GM19035 (cell line): ENCODE measurements around the gene IFIT5.
"Not testable (repeated sequence)": the region's sequence is repeated elsewhere in the genome, so short reads cannot be mapped to it uniquely, and the experiment has no call there.

Experiments used
- ATAC-seq: cut with Tn5 transposase; IDR thresholded peaks from one replicate; pipeline ENCODE4 v1.9.1; 2021; ENCODE audit not compliant: unreplicated experiment

IFIT5 gene

DNA sequence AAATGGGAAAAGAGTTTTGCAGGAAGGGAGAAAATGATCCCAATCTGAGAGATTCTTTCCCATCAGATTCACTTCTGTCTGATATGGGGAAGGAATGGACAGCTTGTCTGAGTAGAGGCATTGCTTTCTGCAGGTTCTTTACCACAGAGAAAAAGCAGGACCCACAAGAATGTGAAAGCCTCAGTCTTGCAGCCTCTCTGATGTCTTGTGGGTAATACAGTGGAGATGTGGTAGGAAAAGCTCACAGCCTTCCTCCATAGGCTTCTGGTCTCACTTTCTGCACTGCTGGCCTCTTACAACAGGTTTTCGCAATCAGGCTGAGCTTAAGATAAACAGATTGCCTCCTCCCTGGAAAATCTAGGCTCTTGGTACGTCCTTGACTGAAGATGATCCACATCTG lies 21.4 kb upstream of the IFIT5 start:
- ATAC-seq: peak; percentile 24

DNA sequence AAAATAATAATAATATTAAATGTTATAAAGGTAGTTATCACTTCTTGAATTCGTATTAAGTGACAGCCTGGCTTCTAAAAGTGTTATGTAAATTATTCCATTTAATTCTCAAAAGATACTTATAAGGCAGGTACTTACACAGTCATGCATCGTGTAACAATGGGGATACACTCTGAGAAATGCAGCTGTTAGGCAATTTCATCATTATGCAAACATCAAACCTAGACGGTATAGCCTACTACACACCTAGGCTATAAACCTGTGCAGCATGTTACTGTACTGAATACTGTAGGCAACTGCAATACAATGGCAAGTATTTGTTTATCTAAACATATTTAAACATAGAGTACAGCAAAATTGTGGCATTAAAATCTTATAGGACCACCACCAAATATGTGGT lies 20.5 kb upstream of the IFIT5 start:
- ATAC-seq: no peak

DNA sequence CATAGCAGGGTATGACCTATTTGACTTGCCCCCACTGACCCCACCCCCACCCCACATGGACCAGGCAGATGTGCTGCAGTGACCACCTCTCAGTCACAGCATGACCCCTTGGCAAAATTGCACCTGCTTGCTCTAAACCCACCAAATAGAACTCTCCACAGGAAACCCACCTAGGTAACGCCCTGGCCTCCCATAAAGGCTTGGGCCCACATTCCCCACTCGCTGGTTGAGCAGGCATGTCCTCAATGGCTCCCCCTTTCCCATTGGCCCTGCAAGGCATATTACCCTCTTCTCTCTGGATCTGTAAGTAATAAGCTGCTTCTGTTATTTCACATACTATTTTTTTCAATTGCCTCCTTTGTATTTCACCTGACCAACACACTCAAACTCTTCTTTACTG lies 19.2 kb upstream of the IFIT5 start:
- no peak for ATAC-seq

DNA sequence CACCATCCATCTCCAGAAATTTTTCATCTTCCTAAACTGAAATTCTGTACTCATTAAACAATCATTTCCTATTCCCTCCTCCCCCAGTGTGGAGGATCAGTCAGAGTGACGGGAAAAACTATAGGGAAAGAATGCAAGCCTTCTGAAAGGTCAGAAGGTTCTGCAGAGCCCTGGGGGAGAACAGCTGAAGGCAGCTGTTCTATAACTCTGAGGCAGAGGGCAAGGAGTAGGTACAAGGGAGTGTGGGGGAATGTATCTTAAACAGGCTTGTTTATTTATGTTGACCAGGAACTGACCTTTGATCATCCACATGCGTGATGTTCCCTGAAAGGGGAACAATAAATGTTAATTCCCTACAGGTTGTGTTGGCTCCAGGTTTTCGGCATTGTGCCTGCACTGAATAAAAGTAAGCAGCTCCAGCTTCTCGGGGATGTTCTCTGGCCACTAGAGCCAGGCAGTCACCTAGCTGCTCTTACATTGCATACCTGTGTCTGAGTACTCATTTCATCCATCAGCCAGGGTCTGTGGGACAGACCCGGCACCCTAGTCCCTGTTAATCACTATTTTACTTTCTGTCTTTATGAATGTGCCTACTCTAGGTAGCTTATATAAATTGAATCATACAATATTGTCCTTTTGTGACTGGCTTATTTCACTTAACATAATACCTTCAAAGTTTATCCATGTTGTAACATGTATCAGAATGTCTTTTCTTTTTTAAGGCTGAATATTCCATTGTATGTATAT lies 16.2 kb upstream of the IFIT5 start:
- ATAC-seq: no peak

DNA sequence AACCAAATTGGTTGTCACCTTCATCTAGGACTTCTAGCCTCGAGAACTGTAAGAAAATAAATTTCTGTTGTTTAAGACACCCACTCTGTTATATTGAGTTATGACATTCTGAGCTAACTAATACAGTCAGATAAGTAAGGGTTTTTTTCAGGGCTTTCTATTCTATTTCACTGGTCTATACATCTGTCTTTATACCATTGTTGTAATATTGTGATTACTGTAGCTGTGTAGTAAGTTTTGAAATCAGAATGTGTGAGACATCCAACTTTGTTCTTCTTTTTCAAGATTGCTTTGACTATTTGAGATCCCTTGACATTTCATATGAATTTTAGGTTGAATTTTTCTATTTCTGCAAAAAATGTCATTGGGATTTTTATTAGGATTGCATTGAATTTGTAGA lies 14.4 kb upstream of the IFIT5 start:
- ATAC-seq: no peak

DNA sequence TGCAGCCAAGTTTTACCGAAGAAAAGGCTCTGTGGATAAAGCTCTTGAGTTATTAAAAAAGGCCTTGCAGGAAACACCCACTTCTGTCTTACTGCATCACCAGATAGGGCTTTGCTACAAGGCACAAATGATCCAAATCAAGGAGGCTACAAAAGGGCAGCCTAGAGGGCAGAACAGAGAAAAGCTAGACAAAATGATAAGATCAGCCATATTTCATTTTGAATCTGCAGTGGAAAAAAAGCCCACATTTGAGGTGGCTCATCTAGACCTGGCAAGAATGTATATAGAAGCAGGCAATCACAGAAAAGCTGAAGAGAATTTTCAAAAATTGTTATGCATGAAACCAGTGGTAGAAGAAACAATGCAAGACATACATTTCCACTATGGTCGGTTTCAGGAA lies 11.3 kb upstream of the IFIT5 start:
- no peak for ATAC-seq

DNA sequence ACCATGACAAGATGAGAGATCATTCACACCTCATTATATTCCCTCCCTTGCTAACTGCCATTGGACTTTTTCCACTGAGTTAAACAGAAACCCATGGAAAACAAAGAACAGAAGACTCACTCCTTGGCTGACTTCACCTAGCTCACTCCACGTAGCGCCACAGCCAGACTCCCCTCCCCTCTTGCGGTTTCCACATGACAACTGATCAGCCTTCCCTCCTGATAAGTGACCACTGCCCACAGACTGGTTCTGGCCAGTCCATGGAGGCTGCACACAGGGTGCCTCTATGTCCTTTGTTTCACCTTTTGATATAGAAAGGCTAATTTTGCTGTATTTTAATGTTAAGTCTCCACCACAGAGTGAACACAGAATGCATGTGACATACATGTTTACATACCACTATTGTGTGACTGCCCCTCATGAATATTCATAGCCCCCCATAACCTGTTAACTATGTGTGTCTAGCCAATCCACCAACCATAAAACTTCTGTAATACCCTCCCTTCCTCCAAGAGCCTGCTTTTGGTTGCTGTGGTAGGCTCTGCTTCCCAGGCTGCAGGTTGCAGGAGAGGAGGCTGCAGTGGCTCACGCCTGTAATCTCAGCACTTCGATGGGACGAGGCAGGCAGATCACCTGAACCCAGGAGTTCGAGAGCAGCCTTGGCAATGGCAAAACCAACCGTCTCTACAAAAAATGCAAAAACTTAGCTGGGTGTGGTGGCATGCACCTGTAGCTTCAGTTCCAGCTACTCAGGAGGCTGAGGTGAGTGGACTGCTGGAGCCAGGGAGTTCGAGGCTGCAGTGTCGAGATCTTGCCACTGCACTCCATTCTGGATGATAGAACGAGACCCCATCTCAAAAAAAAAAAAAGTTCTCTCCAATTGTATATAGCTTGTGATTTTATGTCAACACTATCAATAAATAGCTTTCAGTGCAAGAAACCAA lies 10.0 kb upstream of the IFIT5 start:
- no peak for ATAC-seq

DNA sequence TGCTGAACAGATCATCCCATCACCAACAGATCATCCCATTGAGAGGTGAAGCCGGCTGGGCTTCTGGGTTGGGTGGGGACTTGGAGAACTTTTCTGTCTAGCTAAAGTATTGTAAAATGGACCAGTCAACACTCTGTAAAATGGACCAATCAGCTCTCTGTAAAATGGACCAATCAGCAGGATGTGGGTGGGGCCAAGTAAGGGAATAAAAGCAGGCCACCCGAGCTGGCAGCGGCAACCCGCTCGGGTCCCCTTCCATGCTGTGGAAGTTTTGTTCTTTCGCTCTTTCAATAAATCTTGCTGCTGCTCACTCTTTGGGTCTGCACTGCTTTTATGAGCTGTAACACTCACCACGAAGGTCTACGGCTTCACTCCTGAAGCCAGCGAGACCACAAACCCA lies 8.2 kb upstream of the IFIT5 start:
- not testable (repeated sequence) for ATAC-seq

DNA sequence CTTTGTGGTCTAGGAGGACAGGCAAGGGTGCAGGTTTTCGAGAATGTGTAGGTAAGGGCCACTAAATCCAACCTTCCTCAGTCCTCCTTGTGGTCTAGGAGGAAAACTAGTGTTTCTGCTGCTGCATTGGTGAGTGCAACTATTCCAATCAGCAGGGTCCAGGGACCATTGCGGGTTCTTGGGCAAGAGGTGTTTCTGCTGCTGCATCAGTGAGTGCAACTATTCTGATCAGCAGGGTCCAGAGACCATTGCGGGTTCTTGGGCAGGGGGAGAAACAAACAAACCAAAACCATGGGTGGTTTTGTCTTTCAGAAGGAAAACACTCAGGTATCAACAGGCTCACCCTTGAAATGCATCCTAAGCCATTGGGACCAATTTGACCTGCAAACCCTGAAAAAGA lies 6.6 kb upstream of the IFIT5 start:
- not testable (repeated sequence) for ATAC-seq

DNA sequence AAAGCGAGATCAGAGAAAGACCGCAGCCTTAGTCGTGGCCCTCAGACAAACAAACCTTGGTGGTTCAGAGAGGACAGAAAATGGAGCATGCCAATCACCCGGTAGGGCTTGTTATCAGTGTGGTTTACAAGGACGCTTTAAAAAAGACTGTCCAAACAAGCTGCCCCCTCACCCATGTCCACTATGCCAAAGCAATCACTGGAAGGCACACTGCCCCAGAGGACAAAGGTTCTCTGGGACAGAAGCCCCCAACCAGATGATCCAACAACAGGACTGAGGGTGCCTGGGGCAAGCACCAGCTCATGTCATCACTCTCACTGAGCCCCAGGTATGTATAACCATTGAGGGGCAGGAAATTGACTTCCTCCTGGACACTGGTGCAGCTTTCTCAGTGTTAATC lies 5.1 kb upstream of the IFIT5 start:
- not testable (repeated sequence) for ATAC-seq

DNA sequence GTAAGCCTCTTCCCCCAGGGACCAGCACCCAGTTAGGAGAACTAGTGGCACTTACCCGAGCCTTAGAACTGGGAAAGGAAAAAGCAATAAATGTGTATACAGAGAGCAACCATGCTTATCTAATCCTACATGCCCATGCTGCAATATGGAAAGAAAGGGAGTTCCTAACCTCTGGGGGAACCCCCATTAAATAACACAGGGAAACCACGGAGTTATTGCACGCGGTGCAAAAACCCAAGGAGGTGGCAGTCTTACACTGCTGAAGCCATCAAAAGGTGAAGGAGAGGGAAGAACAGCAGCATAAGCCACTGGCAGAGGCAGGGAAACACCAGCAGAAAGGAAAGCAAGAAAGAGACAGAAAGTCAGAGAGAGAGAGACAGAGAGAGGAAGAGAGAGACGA lies 3.8 kb upstream of the IFIT5 start:
- ATAC-seq: not testable (repeated sequence)

DNA sequence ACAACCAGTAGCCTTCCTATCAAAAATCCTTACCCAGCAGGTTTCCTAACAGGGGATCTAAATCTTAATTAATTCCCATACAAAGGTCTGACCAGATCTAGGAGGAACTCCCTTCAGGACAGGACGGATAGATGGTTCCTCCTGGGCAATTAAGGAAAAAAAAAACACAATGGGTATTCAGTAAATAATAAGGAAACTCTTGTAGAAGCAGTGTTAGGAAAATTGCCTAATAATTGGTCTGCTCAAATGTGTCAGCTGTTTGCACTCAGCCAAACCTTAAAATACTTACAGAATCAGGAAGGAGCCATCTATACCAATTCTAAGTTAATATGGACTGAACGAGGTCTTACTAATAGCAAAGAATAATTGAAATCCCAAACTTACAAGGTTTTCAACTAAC lies 3.2 kb upstream of the IFIT5 start:
- ATAC-seq: not testable (repeated sequence)

DNA sequence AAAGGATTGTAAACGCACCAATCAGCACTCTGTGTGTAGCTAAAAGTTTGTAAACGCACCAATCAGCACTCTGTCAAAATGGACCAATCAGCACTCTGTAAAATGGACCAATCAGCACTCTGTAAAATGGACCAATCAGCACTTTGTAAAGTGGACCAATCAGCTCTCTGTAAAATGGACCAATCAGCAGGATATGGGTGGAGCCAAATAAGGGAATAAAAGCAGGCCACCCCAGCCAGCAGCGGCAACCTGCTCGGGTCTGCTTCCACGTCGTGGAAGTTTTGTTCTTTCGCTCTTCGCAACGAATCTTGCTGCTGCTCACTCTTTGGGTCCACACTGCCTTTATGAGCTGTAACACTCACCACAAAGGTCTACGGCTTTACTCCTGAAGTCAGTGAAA lies 2.1 kb upstream of the IFIT5 start:
- not testable (repeated sequence) for ATAC-seq

DNA sequence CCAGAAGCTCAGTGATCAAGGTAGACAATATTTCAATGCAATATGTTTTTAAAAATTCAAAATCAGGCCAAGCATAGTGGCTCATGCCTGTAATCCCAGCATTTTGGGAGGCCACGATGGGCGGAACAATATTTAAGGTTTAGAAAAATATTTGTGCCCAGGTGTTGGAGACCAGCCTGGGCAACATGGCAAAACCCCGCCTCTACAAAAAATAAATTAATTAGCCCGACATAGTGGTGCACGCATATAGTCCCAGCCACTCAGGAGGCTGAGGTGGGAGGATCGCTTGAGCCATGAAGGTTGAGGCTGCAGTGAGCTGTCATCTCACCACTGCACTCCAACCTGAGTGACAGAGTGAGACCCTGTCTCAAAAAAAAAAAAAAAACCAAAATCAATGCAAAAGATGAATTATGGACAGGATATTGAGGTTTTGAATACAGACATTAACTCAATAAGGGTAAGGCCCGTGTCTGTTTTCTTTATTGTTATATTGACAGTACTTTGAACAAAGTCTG lies 913 bp upstream of the IFIT5 start:
- no peak for ATAC-seq

DNA sequence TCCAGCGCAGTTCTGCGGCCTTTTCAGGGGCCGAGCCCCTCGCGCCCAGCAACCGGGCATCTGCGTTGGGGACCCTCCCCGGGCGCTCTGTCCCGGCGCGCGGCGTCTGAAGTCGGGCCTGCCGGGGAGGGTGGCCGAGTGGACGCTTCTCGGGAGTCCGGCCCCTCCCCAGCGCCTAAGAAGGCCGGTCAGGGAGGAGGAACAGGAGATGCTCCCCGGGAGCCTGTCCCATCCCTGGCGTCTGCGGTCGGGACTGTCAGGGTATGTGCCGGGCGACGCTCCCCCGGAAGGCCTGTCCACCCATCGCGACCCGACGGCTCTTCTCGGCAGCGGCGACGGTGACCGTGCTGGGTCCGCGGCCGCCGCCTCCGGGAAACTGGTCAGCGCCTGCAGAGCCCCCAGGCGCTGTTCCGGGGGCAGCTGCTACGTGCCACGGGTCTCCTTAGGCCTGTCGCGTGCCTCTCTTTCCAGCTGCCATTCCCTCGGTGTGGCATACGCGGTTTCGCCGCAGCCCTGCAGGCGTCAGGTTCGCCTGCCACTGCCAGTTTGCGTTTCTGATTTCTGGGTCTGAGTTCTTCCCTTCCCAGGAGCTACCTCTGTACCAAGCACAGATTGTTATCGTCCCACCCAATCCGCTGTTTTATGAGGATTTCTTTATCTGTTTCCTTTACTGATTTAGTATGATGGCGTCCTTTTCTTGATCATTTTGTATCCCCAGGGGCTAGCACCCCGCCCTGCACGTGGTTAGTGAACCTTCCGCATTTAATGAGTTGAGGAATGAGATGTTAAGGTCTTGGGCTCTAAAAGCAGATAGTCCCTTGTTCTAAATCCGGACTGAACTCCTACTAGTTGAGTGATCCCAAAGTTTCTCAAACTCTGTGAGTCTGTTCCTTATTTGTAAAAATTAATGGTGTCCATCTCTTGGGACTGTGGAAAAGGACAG lies 782 bp downstream of the IFIT5 start:
- ATAC-seq: peak; percentile 34

DNA sequence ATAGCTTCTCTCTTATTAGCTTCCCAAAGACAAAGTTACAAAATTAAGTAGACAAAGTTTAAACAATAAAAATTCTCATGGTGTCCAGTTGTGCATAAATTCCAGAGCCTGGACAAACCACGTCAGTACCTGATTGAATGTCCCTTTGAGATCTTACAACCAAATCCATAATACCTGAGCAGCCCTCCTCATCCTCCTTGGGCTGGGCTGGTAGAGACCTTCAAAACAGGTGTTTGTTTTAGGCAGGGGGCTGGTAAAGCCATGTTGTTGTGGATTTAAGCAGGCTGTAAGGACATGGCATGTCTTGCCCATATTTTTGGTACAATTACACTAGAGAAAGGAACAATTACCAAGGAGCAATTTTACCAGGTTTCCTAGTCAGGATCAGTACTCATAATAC lies 2.1 kb downstream of the IFIT5 start:
- ATAC-seq: no peak

DNA sequence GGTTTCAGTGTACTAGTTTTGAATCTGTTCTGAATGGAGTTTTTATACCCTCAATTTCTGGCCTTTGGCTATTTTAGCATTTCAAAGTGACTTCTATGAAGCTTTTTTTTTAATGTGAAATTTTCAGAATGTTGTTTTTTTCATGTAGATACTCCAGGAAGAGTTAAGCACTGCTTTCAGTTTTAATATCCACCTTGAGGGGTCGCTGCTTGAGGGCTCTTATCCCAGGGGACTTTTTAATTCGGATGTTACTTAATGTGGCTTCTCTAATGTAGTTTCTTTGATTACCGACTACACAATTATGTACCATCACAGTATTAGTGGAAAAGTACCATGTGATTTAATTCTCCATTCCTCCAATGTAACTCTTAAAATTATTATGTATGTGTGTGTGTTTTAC lies 5.2 kb downstream of the IFIT5 start:
- ATAC-seq: no peak

DNA sequence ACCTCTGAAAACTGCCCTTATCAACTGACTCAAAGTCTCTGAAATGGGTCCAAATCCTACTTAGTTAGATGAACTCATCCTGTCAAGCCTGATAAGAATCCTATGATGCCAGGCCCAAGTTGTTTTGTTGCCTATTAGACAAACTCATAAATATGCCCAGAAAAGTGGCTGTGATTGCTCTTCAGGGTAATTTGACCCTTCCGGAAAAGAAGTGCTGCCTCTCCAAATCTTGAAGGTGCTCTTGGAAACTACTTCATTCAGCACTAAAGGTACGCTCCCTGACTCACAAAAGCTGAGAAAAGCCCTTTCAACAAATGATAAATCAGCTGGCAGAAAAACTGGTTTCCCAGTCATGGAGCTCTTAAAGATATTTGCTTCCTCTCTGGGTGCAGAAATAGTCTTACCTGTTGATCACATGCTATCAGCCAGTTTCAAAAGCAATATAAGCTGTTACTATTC lies 6.7 kb downstream of the IFIT5 start:
- no peak for ATAC-seq

DNA sequence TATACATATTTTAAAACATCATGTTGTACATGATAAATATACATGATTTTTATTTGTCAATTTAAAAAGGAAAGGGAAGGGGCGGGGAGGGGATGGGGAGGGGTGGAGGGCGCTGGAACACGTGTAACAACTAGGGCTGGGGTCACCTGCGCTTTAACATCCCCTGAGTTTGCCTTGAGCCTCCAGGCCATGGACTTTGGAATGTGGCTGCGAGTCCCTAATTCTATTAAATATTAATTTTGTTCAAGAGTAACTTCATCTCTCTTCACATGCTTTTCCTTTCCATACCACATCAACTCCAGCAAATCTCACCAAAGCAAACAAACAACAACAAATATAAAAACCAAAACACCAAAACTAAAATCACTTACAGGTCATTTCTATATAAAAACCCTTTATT lies 10.6 kb downstream of the IFIT5 start:
- ATAC-seq: no peak

DNA sequence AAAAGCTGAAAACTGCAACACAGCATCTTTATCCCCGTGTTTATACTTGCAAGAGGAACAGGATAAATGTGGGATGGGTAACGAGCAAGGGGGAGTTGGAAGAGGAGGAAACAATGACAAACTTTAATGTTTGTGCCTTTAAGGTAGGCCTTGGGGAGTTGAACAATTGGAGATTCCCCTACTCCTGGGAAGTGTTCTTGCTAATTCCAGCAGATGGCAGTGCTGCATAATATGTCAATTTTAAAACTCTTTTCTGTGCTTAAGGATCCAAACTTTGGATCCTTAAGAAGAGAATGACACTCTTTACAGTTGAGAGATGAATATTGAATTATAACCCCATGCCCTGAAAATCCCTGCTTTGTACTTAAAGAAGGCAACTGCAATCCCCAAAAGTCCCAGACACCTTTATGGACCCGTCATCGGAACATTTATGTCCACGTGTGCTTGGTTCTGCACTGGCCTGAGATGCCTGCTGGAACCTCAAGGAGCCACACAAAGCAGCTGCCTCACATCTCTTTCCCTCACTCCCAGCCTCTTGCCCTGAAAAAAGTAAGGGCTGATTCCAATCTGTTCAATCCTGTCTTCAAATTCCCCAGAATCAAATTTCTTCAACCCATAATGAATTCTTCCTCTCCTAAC lies 12.0 kb downstream of the IFIT5 start:
- ATAC-seq: peak; percentile 69
